HG03432 (cell line): ENCODE measurements around the gene GJB3.
A peak's percentile ranks its signal among the peaks of the same experiment; 100 is the strongest.
"Not testable (repeated sequence)": the region's sequence is repeated elsewhere in the genome, so short reads cannot be mapped to it uniquely, and the experiment has no call there.

Source experiments
- ATAC-seq: cut with Tn5 transposase; IDR thresholded peaks from one replicate; pipeline ENCODE4 v1.9.1; 2021; ENCODE audit warnings: mild to moderate bottlenecking, moderate library complexity; ENCODE audit not compliant: unreplicated experiment

The GJB3 gene

GRCh38 chr1:34785231-34785874, 4.3 kb downstream of the GJB3 start:
- ATAC-seq = no peak

- ATAC-seq = no peak
Observed at GRCh38 chr1:34785875-34786470, 5.0 kb downstream of the GJB3 start.

- peak; percentile 56 for ATAC-seq
Observed at GRCh38 chr1:34786521-34787325, 5.7 kb downstream of the GJB3 start.

GRCh38 chr1:34787461-34788420, 6.7 kb downstream of the GJB3 start:
- no peak for ATAC-seq

- no peak for ATAC-seq
Observed at GRCh38 chr1:34790985-34791384, 10.0 kb downstream of the GJB3 start.

GRCh38 chr1:34792424-34792823, 11.4 kb downstream of the GJB3 start:
- ATAC-seq = no peak

- no peak for ATAC-seq
Observed at GRCh38 chr1:34792868-34793727, 12.1 kb downstream of the GJB3 start, which contains the start of gene GJA4. Gene GJA4 (plus strand): TSS chr1:34792999. CDS start chr1:34794214, 1,215 bp downstream.

GRCh38 chr1:34794001-34794789, 13.2 kb downstream of the GJB3 start:
- ATAC-seq = no peak

- no peak for ATAC-seq
Observed at GRCh38 chr1:34794790-34795180, 13.8 kb downstream of the GJB3 start.

- no peak for ATAC-seq
Observed at GRCh38 chr1:34795916-34796315, 14.9 kb downstream of the GJB3 start.

- peak; percentile 69 for ATAC-seq
Observed at GRCh38 chr1:34796990-34797389, 16.0 kb downstream of the GJB3 start.

GRCh38 chr1:34800214-34800613, 19.2 kb downstream of the GJB3 start:
- no peak for ATAC-seq

GRCh38 chr1:34803770-34804169, 22.8 kb downstream of the GJB3 start:
- ATAC-seq = no peak

GRCh38 chr1:34806396-34806795, 25.4 kb downstream of the GJB3 start:
- no peak for ATAC-seq

GRCh38 chr1:34808051-34808810, 27.2 kb downstream of the GJB3 start:
- no peak for ATAC-seq

- not testable (repeated sequence) for ATAC-seq
Observed at GRCh38 chr1:34810781-34811180, 29.8 kb downstream of the GJB3 start.

GRCh38 chr1:34816332-34816731, 35.3 kb downstream of the GJB3 start:
- no peak for ATAC-seq

- no peak for ATAC-seq
Observed at GRCh38 chr1:34816778-34817177, 35.8 kb downstream of the GJB3 start.
